ENCODE results near the gene MRFAP1L1. TPM values are rescaled to one million over a fixed set of nuclear protein-coding genes. Genes with fewer than 3 reads are reported as not detected.

Gene MRFAP1L1
- total RNA-seq, 1 donor from 2014 or later: 48.8 TPM

DNA sequence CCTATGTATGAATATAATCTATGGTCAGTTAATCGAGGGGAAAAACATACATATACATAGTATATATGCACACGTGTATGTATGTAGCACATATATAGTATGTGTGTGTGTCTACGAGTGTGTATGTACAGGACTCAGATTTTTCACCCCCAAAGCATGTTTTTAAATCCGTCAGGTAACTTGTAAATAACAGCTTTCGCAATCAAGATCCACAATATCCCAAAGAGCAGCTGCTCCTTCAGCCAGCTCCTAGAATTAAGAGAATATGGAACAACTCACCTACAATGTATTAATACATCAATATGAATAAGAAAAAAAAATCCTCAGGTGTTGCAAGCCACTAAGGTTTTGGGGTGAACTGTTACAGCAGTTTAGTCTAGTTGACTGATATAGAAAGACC lies 3.5 kb downstream of the MRFAP1L1 start:
- no peak for TF ChIP-seq CTCF (IDR thresholded peaks at IDR 0.05)
- peaks cover 8% of the 10 kb centered on the region for H3K36me3 ChIP-seq
- DNase-seq (no peak), ATAC-seq (no peak)
- no peak overlapping the region for H3K4me3 ChIP-seq
- H3K9me3 ChIP-seq: no peaks in the 10 kb centered on the region
- H3K27ac ChIP-seq: no peak overlapping the region
- intact Hi-C loops (cut with DNase I): no loop called here
- H3K27me3 ChIP-seq (ENCODE audit: low read depth): no peaks in the 10 kb centered on the region
- H3K4me1 ChIP-seq: peaks cover 37% of the 10 kb centered on the region

GRCh38 chr4:6705646-6706045 lies 4.0 kb downstream of the MRFAP1L1 start:
- no peak for DNase-seq
- Histone ChIP-seq H3K4me1 (peaks cover 37% of the 10 kb centered on the region), H3K27ac (no peak overlapping the region), H3K27me3 (ENCODE audit: low read depth) (no peaks in the 10 kb centered on the region), H3K36me3 (peaks cover 8% of the 10 kb centered on the region), H3K4me3 (no peak overlapping the region), H3K9me3 (no peaks in the 10 kb centered on the region)
- no peak for ATAC-seq
- intact Hi-C loops (cut with DNase I): no loop called here
- no peak for TF ChIP-seq CTCF (IDR thresholded peaks at IDR 0.05)

- Histone ChIP-seq H3K36me3 (peaks cover 13% of the 10 kb centered on the region), H3K4me1 (peaks cover 29% of the 10 kb centered on the region), H3K27me3 (ENCODE audit: low read depth) (no peaks in the 10 kb centered on the region), H3K4me3 (no peak overlapping the region), H3K27ac (no peak overlapping the region), H3K9me3 (no peaks in the 10 kb centered on the region)
- no peak for ATAC-seq
- intact Hi-C loops (cut with DNase I): no loop called here
- DNase-seq: no peak
- TF ChIP-seq CTCF (IDR thresholded peaks at IDR 0.05): no peak
These were observed 5.9 kb downstream of the MRFAP1L1 start for GRCh38 chr4:6703786-6704185.

- Histone ChIP-seq H3K27ac (no peak overlapping the region), H3K27me3 (ENCODE audit: low read depth) (no peaks in the 10 kb centered on the region), H3K9me3 (no peaks in the 10 kb centered on the region), H3K36me3 (peaks cover 9% of the 10 kb centered on the region), H3K4me1 (peaks cover 19% of the 10 kb centered on the region), H3K4me3 (no peak overlapping the region)
- TF ChIP-seq CTCF (IDR thresholded peaks at IDR 0.05): no peak
- DNase-seq: no peak
- intact Hi-C loops (cut with DNase I): no loop called here
- no peak for ATAC-seq
These were observed 6.9 kb downstream of the MRFAP1L1 start for GRCh38 chr4:6702761-6703160.

DNA sequence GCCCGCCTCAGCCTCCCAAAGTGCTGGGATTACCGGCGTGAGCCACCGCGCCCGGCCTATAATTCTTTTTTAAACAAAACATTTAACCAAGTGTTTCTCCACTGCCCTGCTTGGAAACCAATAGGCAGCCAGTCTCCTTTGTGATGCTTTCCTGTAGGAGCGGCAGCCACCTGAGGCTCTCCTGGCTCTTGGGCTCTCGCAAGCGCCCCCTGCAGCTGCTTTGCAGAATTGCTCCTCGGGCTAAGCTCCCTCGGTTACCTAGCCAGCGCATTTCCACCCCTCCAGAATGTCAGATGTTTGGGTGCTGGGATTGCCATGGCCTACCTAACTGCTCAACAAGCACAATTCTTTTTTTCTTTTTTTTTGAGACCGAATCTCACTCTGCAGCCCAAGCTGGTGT lies 8.3 kb downstream of the MRFAP1L1 start:
- Histone ChIP-seq H3K27ac (no peak overlapping the region), H3K27me3 (ENCODE audit: low read depth) (no peaks in the 10 kb centered on the region), H3K36me3 (peaks cover 6% of the 10 kb centered on the region), H3K4me1 (peaks cover 14% of the 10 kb centered on the region), H3K9me3 (no peaks in the 10 kb centered on the region), H3K4me3 (no peak overlapping the region)
- DNase-seq (no peak), ATAC-seq (no peak)
- peak; percentile 40 for TF ChIP-seq CTCF (IDR thresholded peaks at IDR 0.05)
- intact Hi-C loops (cut with DNase I): no loop called here

- Histone ChIP-seq H3K4me1 (peaks cover 22% of the 10 kb centered on the region), H3K27me3 (ENCODE audit: low read depth) (no peaks in the 10 kb centered on the region), H3K9me3 (no peaks in the 10 kb centered on the region), H3K4me3 (no peak overlapping the region), H3K27ac (no peak overlapping the region), H3K36me3 (peaks cover 6% of the 10 kb centered on the region)
- DNase-seq (no peak), ATAC-seq (no peak)
- TF ChIP-seq CTCF (IDR thresholded peaks at IDR 0.05): no peak
- intact Hi-C loops (cut with DNase I): no loop called here
These were observed 9.8 kb downstream of the MRFAP1L1 start for GRCh38 chr4:6699903-6700302.
